WTC11 (cell line): ENCODE results near the gene RELCH.

Experiments
- CREM ChIP-seq: sonication (generic); formaldehyde crosslinking; IDR thresholded peaks from 2 replicates; pipeline ENCODE4 v1.8.1; 2022; ENCODE audit warnings: mild to moderate bottlenecking, missing genetic modification reagents, moderate library complexity
- FOXP1 ChIP-seq: sonication (generic); formaldehyde crosslinking; IDR thresholded peaks from 2 replicates; pipeline ENCODE4 v1.8.0; 2022; ENCODE audit warnings: missing genetic modification reagents, mild to moderate bottlenecking, moderate library complexity, borderline replicate concordance
- TF ChIP-seq, protein P1 (sequence below): fragments of 250-450 bp; sonication (Bioruptor Pico); IDR thresholded peaks from 2 replicates; pipeline ENCODE4 v2.1.2; 2022; ENCODE audit warnings: mild to moderate bottlenecking, moderate library complexity
- TF ChIP-seq, protein P2 (sequence below): sonication (generic); formaldehyde crosslinking; IDR thresholded peaks from 2 replicates; pipeline ENCODE4 v1.8.1; 2022; ENCODE audit warnings: low read depth, missing genetic modification reagents, borderline replicate concordance
- TF ChIP-seq, protein P3 (sequence below): fragments of 200-600 bp; IDR thresholded peaks from 2 replicates; pipeline ENCODE4 v1.8.0; 2022; ENCODE audit warnings: antibody characterized with exemption

DNA sequence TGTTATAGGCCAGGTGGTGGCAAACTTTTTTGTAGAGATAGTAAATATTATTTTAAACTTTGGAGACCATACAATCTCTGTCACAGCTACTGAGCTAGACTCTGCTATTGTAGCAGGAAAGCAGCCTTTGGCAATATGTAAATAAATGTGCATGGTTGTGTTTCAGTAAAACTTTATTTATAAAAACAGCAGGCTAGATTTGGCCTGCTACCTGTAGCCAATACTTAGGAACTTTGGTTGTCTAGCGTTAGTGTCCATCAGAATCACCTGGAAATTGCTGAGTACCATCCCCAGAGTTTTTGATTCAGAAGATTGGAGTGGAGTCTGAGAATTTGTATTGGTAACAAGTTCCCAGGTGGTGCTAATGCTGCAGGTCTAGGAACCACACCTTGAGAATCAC lies 114.3 kb downstream of the RELCH start:
- no peak for TF ChIP-seq CREM (CRISPR knock-in tag)
- TF ChIP-seq, protein P1, sequence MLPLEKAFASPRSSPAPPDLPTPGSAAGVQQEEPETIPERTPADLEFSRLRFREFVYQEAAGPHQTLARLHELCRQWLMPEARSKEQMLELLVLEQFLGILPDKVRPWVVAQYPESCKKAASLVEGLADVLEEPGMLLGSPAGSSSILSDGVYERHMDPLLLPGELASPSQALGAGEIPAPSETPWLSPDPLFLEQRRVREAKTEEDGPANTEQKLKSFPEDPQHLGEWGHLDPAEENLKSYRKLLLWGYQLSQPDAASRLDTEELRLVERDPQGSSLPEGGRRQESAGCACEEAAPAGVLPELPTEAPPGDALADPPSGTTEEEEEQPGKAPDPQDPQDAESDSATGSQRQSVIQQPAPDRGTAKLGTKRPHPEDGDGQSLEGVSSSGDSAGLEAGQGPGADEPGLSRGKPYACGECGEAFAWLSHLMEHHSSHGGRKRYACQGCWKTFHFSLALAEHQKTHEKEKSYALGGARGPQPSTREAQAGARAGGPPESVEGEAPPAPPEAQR (CRISPR knock-in tag) = no peak
- TF ChIP-seq, protein P2, sequence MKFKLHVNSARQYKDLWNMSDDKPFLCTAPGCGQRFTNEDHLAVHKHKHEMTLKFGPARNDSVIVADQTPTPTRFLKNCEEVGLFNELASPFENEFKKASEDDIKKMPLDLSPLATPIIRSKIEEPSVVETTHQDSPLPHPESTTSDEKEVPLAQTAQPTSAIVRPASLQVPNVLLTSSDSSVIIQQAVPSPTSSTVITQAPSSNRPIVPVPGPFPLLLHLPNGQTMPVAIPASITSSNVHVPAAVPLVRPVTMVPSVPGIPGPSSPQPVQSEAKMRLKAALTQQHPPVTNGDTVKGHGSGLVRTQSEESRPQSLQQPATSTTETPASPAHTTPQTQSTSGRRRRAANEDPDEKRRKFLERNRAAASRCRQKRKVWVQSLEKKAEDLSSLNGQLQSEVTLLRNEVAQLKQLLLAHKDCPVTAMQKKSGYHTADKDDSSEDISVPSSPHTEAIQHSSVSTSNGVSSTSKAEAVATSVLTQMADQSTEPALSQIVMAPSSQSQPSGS (CRISPR knock-in tag) = no peak
- TF ChIP-seq, protein P3, sequence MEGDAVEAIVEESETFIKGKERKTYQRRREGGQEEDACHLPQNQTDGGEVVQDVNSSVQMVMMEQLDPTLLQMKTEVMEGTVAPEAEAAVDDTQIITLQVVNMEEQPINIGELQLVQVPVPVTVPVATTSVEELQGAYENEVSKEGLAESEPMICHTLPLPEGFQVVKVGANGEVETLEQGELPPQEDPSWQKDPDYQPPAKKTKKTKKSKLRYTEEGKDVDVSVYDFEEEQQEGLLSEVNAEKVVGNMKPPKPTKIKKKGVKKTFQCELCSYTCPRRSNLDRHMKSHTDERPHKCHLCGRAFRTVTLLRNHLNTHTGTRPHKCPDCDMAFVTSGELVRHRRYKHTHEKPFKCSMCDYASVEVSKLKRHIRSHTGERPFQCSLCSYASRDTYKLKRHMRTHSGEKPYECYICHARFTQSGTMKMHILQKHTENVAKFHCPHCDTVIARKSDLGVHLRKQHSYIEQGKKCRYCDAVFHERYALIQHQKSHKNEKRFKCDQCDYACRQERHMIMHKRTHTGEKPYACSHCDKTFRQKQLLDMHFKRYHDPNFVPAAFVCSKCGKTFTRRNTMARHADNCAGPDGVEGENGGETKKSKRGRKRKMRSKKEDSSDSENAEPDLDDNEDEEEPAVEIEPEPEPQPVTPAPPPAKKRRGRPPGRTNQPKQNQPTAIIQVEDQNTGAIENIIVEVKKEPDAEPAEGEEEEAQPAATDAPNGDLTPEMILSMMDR = no peak
- TF ChIP-seq FOXP1 (CRISPR knock-in tag) = no peak
